ENCODE data around the gene LUZP2. TPM values are rescaled to one million over a fixed set of nuclear protein-coding genes. Genes with fewer than 3 reads are reported as not detected.
A peak's percentile ranks its signal among the peaks of the same experiment; 100 is the strongest.

The LUZP2 gene
- 0.03 TPM in 1 of 2 replicates, not detected in the other for total RNA-seq
- polyA plus RNA-seq (2012) = 0.10 TPM

DNA sequence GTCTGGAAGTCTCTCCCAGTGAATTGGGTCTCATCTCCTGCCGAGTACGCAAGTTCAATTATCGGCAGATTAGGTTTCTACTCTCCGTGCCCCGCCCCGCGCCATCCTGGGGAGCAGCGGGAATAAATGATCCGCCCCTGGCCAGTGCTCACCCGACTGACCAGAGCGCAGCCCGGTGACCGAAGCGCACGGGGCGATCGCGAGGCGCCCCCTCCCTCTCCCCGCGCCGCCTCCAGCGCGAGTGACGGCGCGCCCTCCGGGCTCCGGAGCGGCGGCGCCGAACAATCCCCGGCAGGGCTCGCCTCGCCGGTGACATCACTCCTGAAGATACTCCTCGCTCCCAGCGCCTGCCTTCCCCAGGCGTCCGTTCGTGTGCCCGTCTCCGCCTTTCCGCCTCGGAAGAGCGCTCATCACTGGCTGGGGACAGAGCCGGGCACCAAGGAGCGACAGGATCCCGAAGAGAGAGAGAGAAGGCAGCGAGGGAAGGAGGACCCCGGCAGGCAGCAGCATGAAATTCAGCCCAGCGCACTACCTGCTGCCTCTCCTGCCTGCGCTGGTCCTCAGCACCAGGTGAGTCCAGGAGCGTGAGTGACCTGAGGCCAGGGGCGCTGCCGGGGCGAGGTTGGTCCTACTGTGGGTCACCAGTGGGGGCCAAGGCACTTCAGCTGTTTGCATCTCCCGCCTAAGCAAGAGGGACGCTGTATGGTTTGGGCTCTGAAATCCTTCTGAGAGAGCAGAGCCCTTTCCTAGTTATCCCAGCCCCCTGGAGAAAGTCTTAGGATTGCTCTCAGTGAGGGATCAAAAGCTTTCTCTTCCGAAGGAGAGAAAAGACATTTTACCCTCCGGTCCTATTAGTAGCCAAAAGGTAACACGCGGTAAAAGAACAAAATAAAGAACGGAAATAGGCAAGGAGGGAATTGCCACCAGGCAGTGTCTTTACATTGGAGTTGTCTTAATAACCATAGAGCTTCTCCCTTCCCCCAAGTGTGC lies at the start of gene LUZP2:
Gene LUZP2, plus strand, starts transcription at position 318 of the 990 bp plus-strand sequence.
- peak; percentile 36 for DNase-seq (ENCODE audit: low read depth)

DNA sequence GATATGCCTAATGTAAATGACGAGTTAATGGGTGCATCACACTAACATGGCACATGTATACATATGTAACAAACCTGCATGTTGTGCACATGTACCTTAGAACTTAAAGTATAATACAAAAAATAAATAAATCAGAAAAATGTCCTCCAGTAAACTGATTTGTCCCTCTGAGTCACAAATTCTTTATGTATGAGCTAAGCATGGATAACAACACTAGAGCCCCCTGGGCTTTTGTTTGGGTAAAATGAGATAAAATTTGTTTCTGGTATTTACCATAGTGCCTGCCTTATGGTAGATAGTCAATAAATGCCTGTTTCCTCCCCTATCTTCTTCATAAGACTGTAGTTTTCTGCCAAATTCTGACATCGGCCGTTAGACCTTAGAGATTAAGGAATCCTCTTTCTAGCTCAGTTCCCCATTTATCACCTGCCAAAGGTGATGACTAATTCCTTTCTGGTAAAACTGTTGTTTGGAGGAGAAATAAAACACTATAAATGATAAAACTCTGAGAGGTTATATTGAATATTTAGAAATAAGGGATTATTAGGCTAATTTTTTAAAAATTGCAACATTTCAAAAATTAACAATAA lies 43.6 kb upstream of the LUZP2 start:
- DNase-seq (ENCODE audit: low read depth) = no peak

DNA sequence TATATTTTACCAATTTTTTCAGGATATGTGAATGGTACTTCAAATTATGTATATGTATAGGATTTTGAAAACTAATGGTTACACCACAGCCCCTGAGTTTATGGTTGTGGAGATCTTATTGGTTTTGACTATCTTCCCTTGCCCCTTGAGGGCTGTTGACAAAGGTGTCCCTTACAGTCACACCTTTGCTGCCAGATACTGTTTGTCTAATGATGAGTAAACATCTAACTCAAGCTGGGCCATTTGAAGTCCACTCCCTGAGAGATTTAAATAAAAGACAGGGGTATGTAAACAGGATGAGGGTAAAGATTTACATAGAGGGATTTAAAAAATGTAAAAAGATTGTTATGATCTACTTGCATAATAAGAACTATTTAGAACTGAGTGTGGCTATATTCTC lies 38.9 kb upstream of the LUZP2 start:
- no peak for DNase-seq (ENCODE audit: low read depth)

DNA sequence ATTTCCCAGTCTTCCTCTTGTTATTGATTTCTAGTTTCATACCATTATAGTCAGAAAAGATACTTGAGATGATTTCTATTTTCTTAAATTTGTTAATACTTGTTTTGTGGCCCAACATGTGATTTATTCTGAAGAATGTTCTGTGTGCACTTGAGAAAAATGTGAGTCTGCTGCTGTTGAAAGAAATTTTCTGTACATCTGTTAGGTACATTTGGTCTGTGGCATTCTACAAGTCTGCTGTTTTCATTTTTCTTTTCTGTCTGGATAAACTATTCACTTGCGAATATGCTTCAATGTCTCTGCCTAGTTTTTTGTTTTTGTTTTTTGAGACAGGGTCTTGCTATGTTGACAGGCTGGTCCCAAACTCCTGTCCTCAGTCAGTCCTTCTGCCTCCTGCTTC lies 26.4 kb upstream of the LUZP2 start:
- DNase-seq (ENCODE audit: low read depth) = no peak

DNA sequence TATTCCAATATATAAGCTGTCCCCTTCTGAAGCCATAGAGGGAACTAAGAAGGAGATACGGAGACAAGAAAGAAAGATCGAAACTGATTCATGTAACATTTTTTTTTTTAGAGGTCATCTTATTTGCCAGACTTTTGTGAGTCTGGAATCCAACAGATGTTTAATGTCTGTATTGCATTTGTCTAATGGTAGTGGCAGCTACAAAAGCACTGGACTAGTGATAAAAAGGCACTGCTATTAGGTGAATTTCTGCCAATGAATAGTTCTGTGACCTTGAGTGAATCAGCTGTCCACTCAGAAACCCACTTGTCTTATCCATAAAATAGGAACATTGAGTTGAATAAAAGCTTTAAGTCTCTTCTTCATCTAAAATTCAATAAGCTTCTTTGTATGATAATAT lies 25.8 kb upstream of the LUZP2 start:
- no peak for DNase-seq (ENCODE audit: low read depth)

DNA sequence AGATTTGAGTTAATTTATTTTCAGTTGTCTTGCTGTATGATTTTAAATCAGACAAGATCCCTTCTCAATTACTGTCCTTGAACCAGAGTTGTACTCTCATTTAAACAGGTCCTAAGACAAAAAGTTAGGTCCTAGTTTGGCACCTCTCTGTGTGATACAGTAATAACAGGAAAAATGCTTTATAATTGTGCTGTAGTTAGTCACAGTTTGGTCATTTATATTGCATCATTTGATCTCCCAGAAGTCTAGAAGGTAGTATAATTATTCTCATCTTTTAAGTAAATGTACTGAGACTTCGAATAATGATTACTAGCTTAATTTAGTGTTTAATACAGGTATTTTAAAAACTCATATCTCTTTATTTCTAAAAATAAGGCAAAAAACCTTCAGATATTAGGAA lies 18.1 kb upstream of the LUZP2 start:
- no peak for DNase-seq (ENCODE audit: low read depth)

DNA sequence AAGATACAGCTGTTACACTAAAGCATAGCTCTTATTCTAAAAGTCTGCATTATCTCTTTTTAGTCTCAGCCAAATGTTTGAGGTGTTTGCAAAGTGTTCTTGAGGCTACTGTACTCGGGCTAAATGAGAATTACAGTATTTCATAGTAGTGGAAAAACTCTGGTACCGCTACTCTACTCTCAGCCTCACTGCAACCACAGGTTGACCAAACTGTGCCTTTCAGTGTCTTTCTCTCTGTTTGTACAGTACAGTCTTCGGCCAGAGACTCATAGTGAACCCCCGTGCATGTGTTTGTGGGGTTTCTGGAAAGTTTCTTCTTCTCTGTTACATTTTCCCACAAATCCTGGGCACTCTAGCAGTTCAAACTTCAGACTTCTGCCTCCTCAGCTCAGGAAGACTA lies 7.4 kb upstream of the LUZP2 start:
- DNase-seq (ENCODE audit: low read depth) = no peak

DNA sequence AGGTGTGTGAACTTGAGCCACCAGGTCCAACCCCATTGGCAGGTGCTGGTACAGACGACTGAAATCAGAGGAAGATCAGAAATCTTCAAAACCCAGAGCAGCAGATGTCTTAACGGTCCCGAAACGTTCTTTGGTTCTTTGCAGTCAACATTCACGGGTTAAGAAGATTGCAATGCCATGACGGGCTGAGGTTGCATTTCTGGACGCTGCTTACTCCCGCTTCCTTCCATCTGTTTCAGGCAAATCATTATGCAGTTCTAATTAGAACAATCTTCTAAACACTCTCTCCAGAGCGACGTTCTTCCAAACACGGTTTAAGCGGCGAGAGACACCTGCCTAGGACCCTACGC lies 492 bp upstream of the LUZP2 start:
- no peak for DNase-seq (ENCODE audit: low read depth)

DNA sequence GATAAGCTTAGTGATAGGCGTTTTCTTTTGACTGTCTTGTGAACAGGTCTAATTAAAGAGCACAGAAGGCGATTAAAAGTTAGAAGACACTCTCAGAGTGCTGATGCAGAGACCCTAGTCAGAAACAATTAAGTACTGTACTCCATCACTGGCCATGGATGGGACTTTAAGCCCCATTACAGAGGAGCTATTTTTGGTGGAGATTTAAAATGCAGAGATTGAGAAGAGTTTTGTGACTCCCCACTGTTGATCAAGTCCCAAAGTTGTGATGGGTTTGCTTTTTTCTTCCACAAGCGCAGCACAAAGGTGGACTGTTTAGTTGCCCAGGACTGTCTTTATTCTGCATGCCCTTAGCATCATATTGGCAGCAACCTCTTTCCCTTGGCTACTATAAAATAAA lies 978 bp downstream of the LUZP2 start:
- DNase-seq (ENCODE audit: low read depth) = no peak

DNA sequence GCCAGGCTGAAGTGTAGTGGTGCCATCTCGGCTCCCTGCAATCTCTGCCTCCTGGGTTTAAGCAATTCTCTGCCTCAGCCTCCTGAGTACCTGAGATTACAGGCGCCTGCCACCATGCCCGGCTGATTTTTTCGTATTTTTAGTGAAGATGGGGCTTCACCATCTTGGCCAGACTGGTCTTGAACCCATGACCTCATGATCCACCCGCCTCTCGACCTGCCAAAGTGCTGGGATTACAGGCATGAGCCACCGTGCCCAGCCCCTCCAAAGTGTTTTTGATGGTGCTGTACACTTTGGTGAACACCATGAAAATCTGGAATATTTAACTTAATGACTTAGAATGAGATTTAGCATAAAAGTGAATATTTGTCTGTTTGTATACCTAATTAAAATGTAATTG lies 5.6 kb downstream of the LUZP2 start:
- DNase-seq (ENCODE audit: low read depth) = no peak

DNA sequence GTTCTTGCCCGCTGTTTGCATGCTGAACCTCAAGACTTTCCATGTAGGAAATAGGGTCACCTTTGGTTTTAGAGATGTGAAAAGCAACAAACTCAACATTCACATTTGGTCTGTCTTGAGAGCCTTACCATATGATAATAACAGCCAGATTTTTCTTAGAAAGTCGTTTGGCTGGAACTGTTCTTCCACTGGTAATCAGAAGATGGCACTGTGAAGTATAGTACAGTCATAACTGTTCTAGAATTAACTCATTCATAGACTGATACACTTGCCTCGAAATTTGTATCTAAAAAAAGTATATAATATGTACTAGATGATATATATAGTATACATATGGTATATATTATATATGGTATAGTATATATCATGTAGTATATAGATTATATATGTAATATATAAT lies 12.3 kb downstream of the LUZP2 start:
- DNase-seq (ENCODE audit: low read depth) = peak; percentile 2

DNA sequence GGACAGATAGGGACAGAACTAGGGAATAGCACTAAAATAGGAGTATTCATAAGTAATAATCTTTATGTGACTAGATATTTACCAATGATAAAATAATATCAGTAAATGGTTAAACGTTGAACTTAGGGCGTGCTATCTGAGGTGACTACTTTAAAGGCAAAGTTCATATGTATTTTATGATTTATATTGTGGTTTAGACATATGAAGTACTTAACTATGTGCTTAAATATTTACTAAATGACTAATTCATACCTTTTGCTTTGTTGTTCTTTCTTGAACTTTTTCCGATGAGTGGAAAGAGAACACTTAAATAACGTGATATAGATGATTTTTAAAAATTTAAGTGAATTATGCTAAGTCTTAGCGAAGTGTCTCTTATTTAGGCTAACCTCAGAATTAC lies 14.7 kb downstream of the LUZP2 start:
- DNase-seq (ENCODE audit: low read depth) = no peak

DNA sequence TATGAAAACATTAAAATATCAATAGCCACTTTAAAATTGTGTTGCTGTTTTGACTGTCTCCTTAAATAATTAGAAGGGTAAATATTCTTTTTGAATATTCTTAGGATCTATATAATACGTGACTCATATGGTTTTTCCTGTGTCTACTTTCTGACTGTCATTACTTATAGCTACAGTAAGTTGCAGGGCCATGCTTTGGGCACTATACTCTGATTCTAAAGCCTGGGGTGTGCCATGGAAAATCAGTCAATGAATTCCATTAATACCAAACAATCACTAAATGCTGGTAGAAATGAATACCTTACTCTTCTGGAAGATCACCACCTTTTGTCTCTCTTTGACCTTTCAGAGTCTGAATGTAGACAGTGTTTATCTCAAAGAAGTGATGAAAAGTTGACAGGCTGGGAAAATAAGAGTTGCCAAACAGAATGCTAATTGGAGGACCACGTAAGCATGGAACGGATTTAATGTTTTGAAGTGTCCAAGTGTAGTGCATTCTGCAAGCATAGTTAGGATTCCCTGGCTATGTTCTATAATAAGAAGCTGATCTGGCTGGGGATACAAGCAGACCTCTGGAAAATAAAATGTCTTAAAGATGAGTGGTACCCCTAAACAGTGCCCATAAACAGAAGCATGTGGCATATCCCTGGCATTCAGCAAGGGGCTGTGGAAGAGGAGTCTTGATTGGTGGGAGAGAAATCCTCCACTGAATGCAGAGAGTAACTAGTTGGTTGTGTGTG lies 16.8 kb downstream of the LUZP2 start:
- peak; percentile 1 for DNase-seq (ENCODE audit: low read depth)

DNA sequence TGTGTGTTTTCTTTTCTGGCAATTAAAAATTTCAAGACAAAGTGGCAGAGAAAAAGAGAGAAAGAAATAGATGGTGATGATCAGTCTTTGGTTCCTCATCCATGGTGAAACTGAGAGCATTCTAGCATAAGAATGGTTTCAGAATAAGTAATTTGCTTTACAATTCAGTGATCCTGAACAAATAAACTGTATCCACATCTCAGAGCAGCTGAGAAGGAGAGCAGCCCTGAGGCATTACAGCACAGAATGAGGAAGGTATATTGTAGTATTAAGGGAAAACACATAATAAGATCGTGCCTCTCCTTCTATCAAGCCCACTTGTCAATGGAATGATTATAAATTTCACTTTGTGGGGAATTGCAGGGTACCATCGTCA lies 17.4 kb downstream of the LUZP2 start:
- no peak for DNase-seq (ENCODE audit: low read depth)

DNA sequence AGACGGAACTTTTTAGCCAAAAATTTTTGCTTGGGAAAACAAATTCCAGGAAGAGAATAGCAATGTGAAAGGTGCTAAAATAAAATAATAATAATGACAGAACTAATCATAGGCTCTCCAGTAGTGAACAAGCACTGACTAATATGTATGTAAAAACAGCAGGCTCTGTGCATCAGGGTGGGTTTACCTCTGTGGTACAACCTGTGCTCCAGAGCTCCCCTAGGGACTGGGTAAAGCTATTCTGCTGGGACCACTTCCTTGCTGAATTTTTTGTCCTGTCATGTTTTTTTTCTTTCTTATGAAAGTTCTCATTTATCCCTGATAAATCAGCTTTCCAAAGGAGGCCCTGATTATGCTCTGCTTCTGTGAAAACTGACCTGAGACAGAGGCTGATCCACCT lies 18.8 kb downstream of the LUZP2 start:
- no peak for DNase-seq (ENCODE audit: low read depth)

DNA sequence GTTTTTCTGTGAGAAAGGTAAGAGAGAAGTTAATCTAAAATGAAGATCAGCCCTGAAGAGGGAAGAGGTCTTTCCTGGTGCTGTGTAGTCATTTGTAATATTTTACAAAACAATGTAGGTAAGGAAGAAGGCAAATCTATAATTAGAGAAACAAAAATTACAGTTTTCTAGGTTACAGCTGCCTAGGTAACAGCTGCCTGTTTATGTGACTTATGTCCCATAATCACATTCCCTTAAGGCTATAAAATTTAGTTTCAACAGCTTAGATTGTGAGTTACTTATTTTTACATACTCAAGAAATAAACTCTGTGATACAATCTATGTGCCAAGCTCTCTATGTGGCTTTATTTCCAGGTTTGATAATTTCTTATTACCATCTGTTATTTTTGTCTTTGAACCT lies 19.8 kb downstream of the LUZP2 start:
- no peak for DNase-seq (ENCODE audit: low read depth)

DNA sequence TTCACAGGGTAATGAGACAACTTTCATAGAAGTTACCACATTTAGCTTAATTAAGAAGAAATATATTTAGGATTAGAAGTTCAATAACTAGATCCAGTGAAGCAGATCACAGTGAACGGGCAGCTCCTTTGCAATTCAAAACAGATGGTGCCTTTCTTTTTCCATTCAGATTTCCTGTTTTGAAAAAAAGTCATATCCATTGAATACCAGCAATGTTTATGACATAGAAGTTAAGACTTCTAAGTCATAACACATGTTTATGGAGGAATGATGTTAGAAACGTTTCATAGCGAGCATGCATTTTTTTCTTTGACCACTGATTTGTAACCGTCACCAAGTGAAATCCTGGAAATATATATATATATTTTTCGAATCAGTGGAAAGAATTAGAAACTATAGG lies 24.7 kb downstream of the LUZP2 start:
- no peak for DNase-seq (ENCODE audit: low read depth)

DNA sequence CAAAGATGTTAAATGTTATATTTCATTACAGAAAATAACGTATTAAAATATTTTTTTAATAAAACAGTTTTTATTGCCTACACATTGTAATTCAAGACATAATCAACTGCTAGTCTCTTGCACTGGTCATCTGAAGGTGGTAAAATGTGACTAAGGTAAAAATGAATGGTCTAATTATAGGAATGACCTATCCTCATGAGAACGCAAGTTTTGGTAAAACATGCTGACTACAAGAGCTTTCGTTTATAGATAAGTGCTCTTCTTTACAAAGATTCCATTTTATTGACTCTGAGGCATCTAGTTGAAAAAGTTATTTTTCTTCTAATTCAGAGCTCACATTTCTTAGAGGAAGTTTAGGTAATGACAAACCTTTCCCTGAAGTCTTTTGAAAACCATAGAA lies 27.3 kb downstream of the LUZP2 start:
- DNase-seq (ENCODE audit: low read depth) = no peak

DNA sequence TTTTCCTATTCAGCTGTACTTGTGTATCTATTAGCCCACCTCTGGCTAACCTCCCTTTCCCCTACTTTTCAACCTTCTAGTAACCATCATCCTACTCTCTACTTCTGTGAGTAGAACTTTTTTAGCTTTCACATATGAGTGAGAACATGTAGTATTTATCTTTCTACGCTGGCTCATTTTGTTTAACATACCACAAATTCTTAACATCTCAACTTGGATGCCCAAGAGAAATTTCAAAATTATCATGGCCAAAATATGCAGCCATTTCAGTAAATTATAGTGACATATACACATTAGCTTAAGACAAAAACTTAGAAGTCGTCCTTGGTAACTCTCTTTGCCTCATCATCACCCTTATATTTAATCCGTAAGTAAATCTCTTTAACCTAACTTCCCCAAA lies 34.7 kb downstream of the LUZP2 start:
- DNase-seq (ENCODE audit: low read depth) = no peak

DNA sequence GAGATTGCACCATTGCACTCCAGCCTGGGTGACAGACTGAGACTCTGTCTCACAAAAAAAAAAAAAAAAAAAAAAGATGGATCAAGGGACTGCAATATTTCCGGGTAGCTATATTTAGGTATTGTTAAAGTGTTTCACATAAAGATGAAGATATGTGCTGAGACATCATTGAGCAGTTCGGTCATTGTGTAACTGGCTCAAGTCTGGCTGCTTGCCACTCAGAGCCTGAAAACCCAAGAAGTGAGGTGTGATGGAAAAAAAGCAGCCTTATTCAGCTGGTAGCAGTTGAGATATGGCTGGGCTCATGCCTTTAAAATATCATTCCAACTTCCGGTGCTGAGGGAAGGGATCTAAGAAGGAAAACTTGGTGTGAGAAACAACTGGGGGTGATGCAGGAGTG lies 46.9 kb downstream of the LUZP2 start:
- no peak for DNase-seq (ENCODE audit: low read depth)

DNA sequence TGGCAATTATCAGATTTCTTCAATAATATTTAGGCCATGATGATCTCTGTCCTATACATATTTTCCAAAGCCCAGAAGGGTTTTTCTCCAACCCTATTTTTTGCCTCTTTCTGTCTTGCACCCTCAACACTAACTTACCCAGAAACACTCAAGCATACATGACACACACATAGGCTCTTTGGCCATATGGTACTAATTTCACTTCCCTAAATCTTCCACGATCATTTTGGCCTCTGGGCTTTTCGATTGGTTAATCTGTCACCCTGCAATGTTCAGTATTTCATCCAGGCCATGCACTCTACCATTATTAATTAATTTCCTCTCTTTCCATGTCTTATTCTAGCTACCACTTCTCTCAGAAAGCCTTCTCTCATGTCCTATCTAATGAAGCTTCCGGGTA lies 59.8 kb downstream of the LUZP2 start:
- no peak for DNase-seq (ENCODE audit: low read depth)

DNA sequence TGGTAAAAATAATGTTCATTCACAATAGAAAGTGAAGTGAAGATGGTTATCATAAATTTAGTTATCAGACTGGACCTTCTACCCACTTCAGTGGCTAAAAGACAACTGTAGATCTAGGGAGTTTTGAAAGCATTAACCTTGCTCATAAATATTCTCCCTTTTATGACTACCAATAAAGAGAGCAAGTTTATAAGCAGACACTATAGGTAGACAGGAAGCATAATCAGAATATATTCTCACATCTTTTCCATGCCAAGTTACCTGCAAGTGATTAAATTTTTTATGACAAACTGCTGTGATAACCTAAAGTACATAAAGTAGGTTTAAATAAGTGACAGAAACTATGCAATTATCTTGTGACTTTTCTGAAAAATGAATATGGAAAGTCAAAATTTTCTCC lies 62.5 kb downstream of the LUZP2 start:
- DNase-seq (ENCODE audit: low read depth) = no peak
